ENCODE data around the gene SUGCT. TPM values are rescaled to one million over a fixed set of nuclear protein-coding genes. Genes with fewer than 3 reads are reported as not detected.
A peak's percentile ranks its signal among the peaks of the same experiment; 100 is the strongest.

SUGCT gene
- total RNA-seq, 1 experiment from 2014 or later = 15.3 TPM

- no peak for DNase-seq (ENCODE audit: low spot score)
- in situ Hi-C loops (cut with HindIII; ENCODE audit: low sequenced_read_pairs) = no loop called here
These were observed 576.9 kb downstream of the SUGCT start for GRCh38 chr7:40711706-40712105.

GRCh38 chr7:40714363-40715052, 579.7 kb downstream of the SUGCT start:
- in situ Hi-C loops (cut with HindIII; ENCODE audit: low sequenced_read_pairs) = no loop called here
- DNase-seq (ENCODE audit: low spot score) = no peak

- no peak for DNase-seq (ENCODE audit: low spot score)
- in situ Hi-C loops (cut with HindIII; ENCODE audit: low sequenced_read_pairs) = no loop called here
These were observed 580.2 kb downstream of the SUGCT start for GRCh38 chr7:40715053-40715430.

- DNase-seq (ENCODE audit: low spot score) = no peak
- in situ Hi-C loops (cut with HindIII; ENCODE audit: low sequenced_read_pairs) = no loop called here
These were observed 581.2 kb downstream of the SUGCT start for GRCh38 chr7:40716052-40716451.

- DNase-seq (ENCODE audit: low spot score) = peak; percentile 32
These were observed 582.4 kb downstream of the SUGCT start for GRCh38 chr7:40717242-40717641.

GRCh38 chr7:40720416-40720815, 585.6 kb downstream of the SUGCT start:
- no peak for DNase-seq (ENCODE audit: low spot score)
- in situ Hi-C loops (cut with HindIII; ENCODE audit: low sequenced_read_pairs) = no loop called here

More at GRCh38 chr7:40717242-40717641, 582.4 kb downstream of the SUGCT start:
- in situ Hi-C loops (cut with HindIII; ENCODE audit: low sequenced_read_pairs) = no loop called here

- in situ Hi-C loops (cut with HindIII; ENCODE audit: low sequenced_read_pairs) = no loop called here
- peak; percentile 67 for DNase-seq (ENCODE audit: low spot score)
These were observed 586.6 kb downstream of the SUGCT start for GRCh38 chr7:40721342-40721949.

- in situ Hi-C loops (cut with HindIII; ENCODE audit: low sequenced_read_pairs) = no loop called here
- no peak for DNase-seq (ENCODE audit: low spot score)
These were observed 587.4 kb downstream of the SUGCT start for GRCh38 chr7:40722242-40722641.

- DNase-seq (ENCODE audit: low spot score) = no peak
- in situ Hi-C loops (cut with HindIII; ENCODE audit: low sequenced_read_pairs) = no loop called here
These were observed 589.0 kb downstream of the SUGCT start for GRCh38 chr7:40723829-40724228.

GRCh38 chr7:40726559-40726958, 591.8 kb downstream of the SUGCT start:
- in situ Hi-C loops (cut with HindIII; ENCODE audit: low sequenced_read_pairs) = no loop called here
- no peak for DNase-seq (ENCODE audit: low spot score)

- DNase-seq (ENCODE audit: low spot score) = no peak
- in situ Hi-C loops (cut with HindIII; ENCODE audit: low sequenced_read_pairs) = no loop called here
These were observed 598.3 kb downstream of the SUGCT start for GRCh38 chr7:40733114-40733513.

GRCh38 chr7:40733578-40733977, 598.8 kb downstream of the SUGCT start:
- in situ Hi-C loops (cut with HindIII; ENCODE audit: low sequenced_read_pairs) = no loop called here
- no peak for DNase-seq (ENCODE audit: low spot score)

- in situ Hi-C loops (cut with HindIII; ENCODE audit: low sequenced_read_pairs) = no loop called here
These were observed 604.5 kb downstream of the SUGCT start for GRCh38 chr7:40739257-40739656.

GRCh38 chr7:40742270-40742669, 607.5 kb downstream of the SUGCT start:
- no peak for DNase-seq (ENCODE audit: low spot score)
- in situ Hi-C loops (cut with HindIII; ENCODE audit: low sequenced_read_pairs) = no loop called here

More at GRCh38 chr7:40739257-40739656, 604.5 kb downstream of the SUGCT start:
- DNase-seq (ENCODE audit: low spot score) = no peak

- in situ Hi-C loops (cut with HindIII; ENCODE audit: low sequenced_read_pairs) = no loop called here
- no peak for DNase-seq (ENCODE audit: low spot score)
These were observed 612.2 kb downstream of the SUGCT start for GRCh38 chr7:40746841-40747556.

GRCh38 chr7:40747856-40748255, 613.1 kb downstream of the SUGCT start:
- DNase-seq (ENCODE audit: low spot score) = no peak
- in situ Hi-C loops (cut with HindIII; ENCODE audit: low sequenced_read_pairs) = no loop called here

GRCh38 chr7:40749877-40750276, 615.1 kb downstream of the SUGCT start:
- in situ Hi-C loops (cut with HindIII; ENCODE audit: low sequenced_read_pairs) = no loop called here
- no peak for DNase-seq (ENCODE audit: low spot score)

GRCh38 chr7:40753455-40753854, 618.6 kb downstream of the SUGCT start:
- in situ Hi-C loops (cut with HindIII; ENCODE audit: low sequenced_read_pairs) = no loop called here
- no peak for DNase-seq (ENCODE audit: low spot score)

GRCh38 chr7:40755438-40755837, 620.6 kb downstream of the SUGCT start:
- in situ Hi-C loops (cut with HindIII; ENCODE audit: low sequenced_read_pairs) = no loop called here
- DNase-seq (ENCODE audit: low spot score) = no peak

- DNase-seq (ENCODE audit: low spot score) = no peak
- in situ Hi-C loops (cut with HindIII; ENCODE audit: low sequenced_read_pairs) = no loop called here
These were observed 622.3 kb downstream of the SUGCT start for GRCh38 chr7:40757109-40757508.

Measured in G401 (cell line).